OCI-LY3 (cell line): ENCODE results near the gene KRTAP10-2.
"Not testable (repeated sequence)": the region's sequence is repeated elsewhere in the genome, so short reads cannot be mapped to it uniquely, and the experiment has no call there.

Experiments used
- CTCF ChIP-seq: fragments of 200-600, 300-600 bp; sonication (generic); IDR thresholded peaks from 2 replicates; pipeline ENCODE4 v1.5.1; 2014; ENCODE audit warnings: antibody characterized with exemption, low read length, low read depth
- EZH2phosphoT487 ChIP-seq: fragments of 200-600 bp; shearing (Covaris generic); IDR thresholded peaks from 2 replicates; pipeline ENCODE4 v1.6.1; 2018; ENCODE audit warnings: antibody characterized with exemption, mixed run types, low read depth

GRCh38 chr21:44558329-44558675 lies 7.0 kb upstream of the KRTAP10-2 start:
- not testable (repeated sequence) for TF ChIP-seq CTCF, EZH2phosphoT487
